ENCODE results near the gene GSG1L. TPM values are rescaled to one million over a fixed set of nuclear protein-coding genes. Genes with fewer than 3 reads are reported as not detected.

GSG1L gene
- total and polyA plus RNA-seq, 4 donors = not detected

- Histone ChIP-seq H3K27me3 (ENCODE audit: control insufficient read depth in 4 of 4, insufficient read depth in 4 of 4, low read length in 3 of 4) (no peaks in the 10 kb centered on the region), H3K4me3 (ENCODE audit: low read depth in 1 of 3, low read length in 3 of 3) (no peak overlapping the region), H3K9me3 (ENCODE audit: control insufficient read depth in 4 of 4, low read length in 3 of 4) (peaks cover 0 to 3% (median 0%) of the 10 kb centered on the region in 4 donors), H3K27ac (ENCODE audit: low read depth in 1 of 2, low read length in 2 of 2) (no peak overlapping the region), H3K9ac (ENCODE audit: low read depth in 1 of 2, low read length in 2 of 2) (no peak overlapping the region), H3K36me3 (ENCODE audit: control insufficient read depth in 4 of 4, insufficient read depth in 3 of 4, low read depth in 1 of 4, low read length in 3 of 4) (no peaks in the 10 kb centered on the region), H3K4me1 (ENCODE audit: control insufficient read depth in 4 of 4, insufficient read depth in 4 of 4, low read length in 3 of 4) (no peaks in the 10 kb centered on the region)
- DNase-seq (ENCODE audit: low spot score) = no peak
- TF ChIP-seq CTCF (IDR thresholded peaks at IDR 0.05; ENCODE audit: low read depth, low read length, missing input control) (no peak), JUND (IDR thresholded peaks at IDR 0.05) (no peak), HNF4G (IDR thresholded peaks at IDR 0.05) (no peak), RXRA (IDR thresholded peaks at IDR 0.05) (no peak), MAX (IDR thresholded peaks at IDR 0.05) (no peak), RAD21 (IDR thresholded peaks at IDR 0.05) (no peak), YY1 (IDR thresholded peaks at IDR 0.05) (no peak), FOXA2 (IDR thresholded peaks at IDR 0.05) (no peak), FOXA1 (IDR thresholded peaks at IDR 0.05) (no peak), SP1 (IDR thresholded peaks at IDR 0.05) (no peak), EGR1 (IDR thresholded peaks at IDR 0.05; ENCODE audit: low read depth in 2 of 2) (no peak)
- WGBS = 68% methylated on average over 2 of the region's 2 CpGs
Measured at GRCh38 chr16:27789595-27790241, 273.8 kb downstream of the GSG1L start.

GRCh38 chr16:27789150-27789549, 274.4 kb downstream of the GSG1L start:
- Histone ChIP-seq H3K4me1 (ENCODE audit: control insufficient read depth in 4 of 4, insufficient read depth in 4 of 4, low read length in 3 of 4) (no peaks in the 10 kb centered on the region), H3K9ac (ENCODE audit: low read depth in 1 of 2, low read length in 2 of 2) (no peak overlapping the region), H3K36me3 (ENCODE audit: control insufficient read depth in 4 of 4, insufficient read depth in 3 of 4, low read depth in 1 of 4, low read length in 3 of 4) (no peaks in the 10 kb centered on the region), H3K9me3 (ENCODE audit: control insufficient read depth in 4 of 4, low read length in 3 of 4) (peaks cover 0 to 3% (median 0%) of the 10 kb centered on the region in 4 donors), H3K4me3 (ENCODE audit: low read depth in 1 of 3, low read length in 3 of 3) (no peak overlapping the region), H3K27me3 (ENCODE audit: control insufficient read depth in 4 of 4, insufficient read depth in 4 of 4, low read length in 3 of 4) (no peaks in the 10 kb centered on the region), H3K27ac (ENCODE audit: low read depth in 1 of 2, low read length in 2 of 2) (no peak overlapping the region)
- no peak for DNase-seq (ENCODE audit: low spot score)
- TF ChIP-seq GABPA (IDR thresholded peaks at IDR 0.05 in 1 of 2, conservative IDR thresholded peaks at IDR 0.05 in 1 of 2) (no peak), FOXA1 (IDR thresholded peaks at IDR 0.05) (no peak)
- WGBS = 89% methylated on average over 1 of the region's 1 CpG

GRCh38 chr16:27787665-27788064, 275.8 kb downstream of the GSG1L start:
- WGBS = 90% methylated on average over 6 of the region's 6 CpGs
- H3K4me3 ChIP-seq (ENCODE audit: low read depth in 1 of 3, low read length in 3 of 3) = no peak overlapping the region
- no peaks in the 10 kb centered on the region for H3K36me3 ChIP-seq (ENCODE audit: control insufficient read depth in 4 of 4, insufficient read depth in 3 of 4, low read depth in 1 of 4, low read length in 3 of 4)
- no peak for TF ChIP-seq FOXA2 (IDR thresholded peaks at IDR 0.05)
- TF ChIP-seq ATF3 (IDR thresholded peaks at IDR 0.05) = no peak
- no peak for TF ChIP-seq FOXA1 (IDR thresholded peaks at IDR 0.05)
- no peak for TF ChIP-seq JUND (IDR thresholded peaks at IDR 0.05)
- TF ChIP-seq HNF4G (IDR thresholded peaks at IDR 0.05) = no peak
- no peak for TF ChIP-seq YY1 (IDR thresholded peaks at IDR 0.05)
- no peak for TF ChIP-seq TAF1 (conservative IDR thresholded peaks at IDR 0.05)
- no peak for TF ChIP-seq RXRA (IDR thresholded peaks at IDR 0.05)
- TF ChIP-seq MAX (IDR thresholded peaks at IDR 0.05) = no peak
- no peak for TF ChIP-seq ZBTB33 (IDR thresholded peaks at IDR 0.05)
- TF ChIP-seq CTCF (IDR thresholded peaks at IDR 0.05; ENCODE audit: low read depth, low read length, missing input control) = no peak
- TF ChIP-seq REST (IDR thresholded peaks at IDR 0.05) = no peak
- no peak for TF ChIP-seq RAD21 (IDR thresholded peaks at IDR 0.05)

More at GRCh38 chr16:27787665-27788064, 275.8 kb downstream of the GSG1L start:
- no peaks in the 10 kb centered on the region for H3K27me3 ChIP-seq (ENCODE audit: control insufficient read depth in 4 of 4, insufficient read depth in 4 of 4, low read length in 3 of 4)
- no peak overlapping the region for H3K9ac ChIP-seq (ENCODE audit: low read depth in 1 of 2, low read length in 2 of 2)
- no peaks in the 10 kb centered on the region for H3K4me1 ChIP-seq (ENCODE audit: control insufficient read depth in 4 of 4, insufficient read depth in 4 of 4, low read length in 3 of 4)
- H3K9me3 ChIP-seq (ENCODE audit: control insufficient read depth in 4 of 4, low read length in 3 of 4) = peaks cover 0 to 3% (median 0%) of the 10 kb centered on the region in 4 donors
- no peak overlapping the region for H3K27ac ChIP-seq (ENCODE audit: low read depth in 1 of 2, low read length in 2 of 2)
- no peak for DNase-seq (ENCODE audit: low spot score)
